ENCODE measurements around the gene FAM117B.
"Not testable (repeated sequence)": the region's sequence is repeated elsewhere in the genome, so short reads cannot be mapped to it uniquely, and the experiment has no call there.

Gene FAM117B

GRCh38 chr2:202782940-202783558 lies 148.3 kb downstream of the FAM117B start:
- no peak overlapping the region for H3K27ac ChIP-seq (ENCODE audit: insufficient read depth, low read length, poor library complexity, severe bottlenecking)

GRCh38 chr2:202786842-202787241 lies 152.1 kb downstream of the FAM117B start:
- H3K36me3 ChIP-seq (ENCODE audit: control insufficient read depth, insufficient read depth, low read length) = peaks cover 3% of the 10 kb centered on the region
- no peak overlapping the region for H3K27ac ChIP-seq (ENCODE audit: insufficient read depth, low read length, poor library complexity, severe bottlenecking)
- H3K4me3 ChIP-seq (ENCODE audit: insufficient read depth, low read depth, low read length, poor library complexity, severe bottlenecking) = no peak overlapping the region
- H3K4me1 ChIP-seq (ENCODE audit: control insufficient read depth, insufficient read depth, low read length, poor library complexity, severe bottlenecking) = no peaks in the 10 kb centered on the region
- DNase-seq = no peak
- no peaks in the 10 kb centered on the region for H3K27me3 ChIP-seq (replicated peaks; ENCODE audit: control insufficient read depth, insufficient read depth, low read length, poor library complexity, severe bottlenecking)
- H3K9me3 ChIP-seq (ENCODE audit: control insufficient read depth, low read length) = no peaks in the 10 kb centered on the region

More at GRCh38 chr2:202782940-202783558, 148.3 kb downstream of the FAM117B start:
- H3K4me3 ChIP-seq (ENCODE audit: insufficient read depth, low read depth, low read length, poor library complexity, severe bottlenecking) = no peak overlapping the region
- H3K4me1 ChIP-seq (ENCODE audit: control insufficient read depth, insufficient read depth, low read length, poor library complexity, severe bottlenecking) = no peaks in the 10 kb centered on the region
- H3K27me3 ChIP-seq (replicated peaks; ENCODE audit: control insufficient read depth, insufficient read depth, low read length, poor library complexity, severe bottlenecking) = no peaks in the 10 kb centered on the region
- DNase-seq = no peak
- H3K9me3 ChIP-seq (ENCODE audit: control insufficient read depth, low read length) = no peaks in the 10 kb centered on the region
- peaks cover 11% of the 10 kb centered on the region for H3K36me3 ChIP-seq (ENCODE audit: control insufficient read depth, insufficient read depth, low read length)

- Histone ChIP-seq H3K4me3 (ENCODE audit: insufficient read depth, low read depth, low read length, poor library complexity, severe bottlenecking) (no peak overlapping the region), H3K27ac (ENCODE audit: insufficient read depth, low read length, poor library complexity, severe bottlenecking) (no peak overlapping the region), H3K36me3 (ENCODE audit: control insufficient read depth, insufficient read depth, low read length) (peaks cover 3% of the 10 kb centered on the region), H3K9me3 (ENCODE audit: control insufficient read depth, low read length) (no peaks in the 10 kb centered on the region), H3K27me3 (replicated peaks; ENCODE audit: control insufficient read depth, insufficient read depth, low read length, poor library complexity, severe bottlenecking) (no peaks in the 10 kb centered on the region), H3K4me1 (ENCODE audit: control insufficient read depth, insufficient read depth, low read length, poor library complexity, severe bottlenecking) (no peaks in the 10 kb centered on the region)
- no peak for DNase-seq
Measured at GRCh38 chr2:202790676-202791075, 155.9 kb downstream of the FAM117B start.

GRCh38 chr2:202797944-202798343 lies 163.2 kb downstream of the FAM117B start:
- Histone ChIP-seq H3K27ac (ENCODE audit: insufficient read depth, low read length, poor library complexity, severe bottlenecking) (no peak overlapping the region), H3K27me3 (replicated peaks; ENCODE audit: control insufficient read depth, insufficient read depth, low read length, poor library complexity, severe bottlenecking) (no peaks in the 10 kb centered on the region), H3K4me1 (ENCODE audit: control insufficient read depth, insufficient read depth, low read length, poor library complexity, severe bottlenecking) (no peaks in the 10 kb centered on the region), H3K9me3 (ENCODE audit: control insufficient read depth, low read length) (no peaks in the 10 kb centered on the region), H3K4me3 (ENCODE audit: insufficient read depth, low read depth, low read length, poor library complexity, severe bottlenecking) (no peak overlapping the region), H3K36me3 (ENCODE audit: control insufficient read depth, insufficient read depth, low read length) (no peaks in the 10 kb centered on the region)
- no peak for DNase-seq

- not testable (repeated sequence) for DNase-seq; H3K27ac ChIP-seq (ENCODE audit: insufficient read depth, low read length, poor library complexity, severe bottlenecking)
Measured at GRCh38 chr2:202805911-202806310, 171.1 kb downstream of the FAM117B start.

GRCh38 chr2:202807431-202808138 lies 172.8 kb downstream of the FAM117B start:
- H3K27me3 ChIP-seq (replicated peaks; ENCODE audit: control insufficient read depth, insufficient read depth, low read length, poor library complexity, severe bottlenecking); H3K4me3 ChIP-seq (ENCODE audit: insufficient read depth, low read depth, low read length, poor library complexity, severe bottlenecking); H3K9me3 ChIP-seq (ENCODE audit: control insufficient read depth, low read length); H3K4me1 ChIP-seq (ENCODE audit: control insufficient read depth, insufficient read depth, low read length, poor library complexity, severe bottlenecking); DNase-seq; H3K27ac ChIP-seq (ENCODE audit: insufficient read depth, low read length, poor library complexity, severe bottlenecking); H3K36me3 ChIP-seq (ENCODE audit: control insufficient read depth, insufficient read depth, low read length): not testable (repeated sequence)

More at GRCh38 chr2:202805911-202806310, 171.1 kb downstream of the FAM117B start:
- H3K9me3 ChIP-seq (ENCODE audit: control insufficient read depth, low read length); H3K27me3 ChIP-seq (replicated peaks; ENCODE audit: control insufficient read depth, insufficient read depth, low read length, poor library complexity, severe bottlenecking); H3K4me3 ChIP-seq (ENCODE audit: insufficient read depth, low read depth, low read length, poor library complexity, severe bottlenecking); H3K36me3 ChIP-seq (ENCODE audit: control insufficient read depth, insufficient read depth, low read length); H3K4me1 ChIP-seq (ENCODE audit: control insufficient read depth, insufficient read depth, low read length, poor library complexity, severe bottlenecking): not testable (repeated sequence)

- Histone ChIP-seq H3K4me3 (ENCODE audit: insufficient read depth, low read depth, low read length, poor library complexity, severe bottlenecking) (no peak overlapping the region), H3K27me3 (replicated peaks; ENCODE audit: control insufficient read depth, insufficient read depth, low read length, poor library complexity, severe bottlenecking) (no peaks in the 10 kb centered on the region), H3K36me3 (ENCODE audit: control insufficient read depth, insufficient read depth, low read length) (no peaks in the 10 kb centered on the region), H3K4me1 (ENCODE audit: control insufficient read depth, insufficient read depth, low read length, poor library complexity, severe bottlenecking) (no peaks in the 10 kb centered on the region), H3K27ac (ENCODE audit: insufficient read depth, low read length, poor library complexity, severe bottlenecking) (no peak overlapping the region), H3K9me3 (ENCODE audit: control insufficient read depth, low read length) (no peaks in the 10 kb centered on the region)
- no peak for DNase-seq
Measured at GRCh38 chr2:202808754-202809153, 174.0 kb downstream of the FAM117B start.

- DNase-seq = no peak
- Histone ChIP-seq H3K9me3 (ENCODE audit: control insufficient read depth, low read length) (no peaks in the 10 kb centered on the region), H3K4me3 (ENCODE audit: insufficient read depth, low read depth, low read length, poor library complexity, severe bottlenecking) (no peak overlapping the region), H3K27ac (ENCODE audit: insufficient read depth, low read length, poor library complexity, severe bottlenecking) (no peak overlapping the region), H3K4me1 (ENCODE audit: control insufficient read depth, insufficient read depth, low read length, poor library complexity, severe bottlenecking) (no peaks in the 10 kb centered on the region), H3K36me3 (ENCODE audit: control insufficient read depth, insufficient read depth, low read length) (no peaks in the 10 kb centered on the region), H3K27me3 (replicated peaks; ENCODE audit: control insufficient read depth, insufficient read depth, low read length, poor library complexity, severe bottlenecking) (no peaks in the 10 kb centered on the region)
Measured at GRCh38 chr2:202813387-202813786, 178.6 kb downstream of the FAM117B start.

- Histone ChIP-seq H3K27me3 (replicated peaks; ENCODE audit: control insufficient read depth, insufficient read depth, low read length, poor library complexity, severe bottlenecking) (no peaks in the 10 kb centered on the region), H3K4me3 (ENCODE audit: insufficient read depth, low read depth, low read length, poor library complexity, severe bottlenecking) (no peak overlapping the region), H3K9me3 (ENCODE audit: control insufficient read depth, low read length) (no peaks in the 10 kb centered on the region), H3K36me3 (ENCODE audit: control insufficient read depth, insufficient read depth, low read length) (no peaks in the 10 kb centered on the region), H3K4me1 (ENCODE audit: control insufficient read depth, insufficient read depth, low read length, poor library complexity, severe bottlenecking) (no peaks in the 10 kb centered on the region), H3K27ac (ENCODE audit: insufficient read depth, low read length, poor library complexity, severe bottlenecking) (no peak overlapping the region)
- no peak for DNase-seq
Measured at GRCh38 chr2:202814226-202814625, 179.5 kb downstream of the FAM117B start.

- no peak for DNase-seq
- Histone ChIP-seq H3K4me1 (ENCODE audit: control insufficient read depth, insufficient read depth, low read length, poor library complexity, severe bottlenecking) (no peaks in the 10 kb centered on the region), H3K9me3 (ENCODE audit: control insufficient read depth, low read length) (no peaks in the 10 kb centered on the region), H3K36me3 (ENCODE audit: control insufficient read depth, insufficient read depth, low read length) (no peaks in the 10 kb centered on the region), H3K27me3 (replicated peaks; ENCODE audit: control insufficient read depth, insufficient read depth, low read length, poor library complexity, severe bottlenecking) (no peaks in the 10 kb centered on the region), H3K4me3 (ENCODE audit: insufficient read depth, low read depth, low read length, poor library complexity, severe bottlenecking) (no peak overlapping the region), H3K27ac (ENCODE audit: insufficient read depth, low read length, poor library complexity, severe bottlenecking) (no peak overlapping the region)
Measured at GRCh38 chr2:202815548-202816360, 181.0 kb downstream of the FAM117B start.
